ENCODE data around the gene RAB40B.

Gene RAB40B

GRCh38 chr17:82645516-82645915 lies 53.0 kb downstream of the RAB40B start:
- no peak for DNase-seq

- DNase-seq: no peak
Measured at GRCh38 chr17:82644148-82644547, 54.4 kb downstream of the RAB40B start.

- no peak for DNase-seq
Measured at GRCh38 chr17:82642022-82642421, 56.5 kb downstream of the RAB40B start.

- no peak for DNase-seq
Measured at GRCh38 chr17:82640036-82640435, 58.5 kb downstream of the RAB40B start.

GRCh38 chr17:82639628-82640027 lies 58.9 kb downstream of the RAB40B start:
- no peak for DNase-seq

- no peak for DNase-seq
Measured at GRCh38 chr17:82638183-82638773, 60.2 kb downstream of the RAB40B start.

GRCh38 chr17:82636626-82637598 lies 61.6 kb downstream of the RAB40B start:
- DNase-seq: no peak

GRCh38 chr17:82633343-82633742 lies 65.2 kb downstream of the RAB40B start:
- no peak for DNase-seq

GRCh38 chr17:82632451-82632850 lies 66.0 kb downstream of the RAB40B start:
- no peak for DNase-seq

- DNase-seq: no peak
Measured at GRCh38 chr17:82631544-82631943, 67.0 kb downstream of the RAB40B start.

GRCh38 chr17:82630212-82630611 lies 68.3 kb downstream of the RAB40B start:
- no peak for DNase-seq

GRCh38 chr17:82629748-82630147 lies 68.8 kb downstream of the RAB40B start:
- DNase-seq: no peak

- no peak for DNase-seq
Measured at GRCh38 chr17:82627405-82627804, 71.1 kb downstream of the RAB40B start.

GRCh38 chr17:82623707-82624106 lies 74.8 kb downstream of the RAB40B start:
- DNase-seq: no peak

GRCh38 chr17:82619641-82620040 lies 78.9 kb downstream of the RAB40B start:
- DNase-seq: no peak

- DNase-seq: no peak
Measured at GRCh38 chr17:82619211-82619610, 79.3 kb downstream of the RAB40B start.

- no peak for DNase-seq
Measured at GRCh38 chr17:82616021-82616711, 82.3 kb downstream of the RAB40B start.

- DNase-seq: no peak
Measured at GRCh38 chr17:82615084-82616020, 83.1 kb downstream of the RAB40B start.

GRCh38 chr17:82614095-82614631 lies 84.3 kb downstream of the RAB40B start:
- no peak for DNase-seq

GRCh38 chr17:82613283-82614094 lies 85.0 kb downstream of the RAB40B start:
- DNase-seq: peak; percentile 34

Data from NCI-H1105 treated with DMSO at 0.1 percent for 48 hours (cell line).